ENCODE data around the gene SFMBT2.

DNA sequence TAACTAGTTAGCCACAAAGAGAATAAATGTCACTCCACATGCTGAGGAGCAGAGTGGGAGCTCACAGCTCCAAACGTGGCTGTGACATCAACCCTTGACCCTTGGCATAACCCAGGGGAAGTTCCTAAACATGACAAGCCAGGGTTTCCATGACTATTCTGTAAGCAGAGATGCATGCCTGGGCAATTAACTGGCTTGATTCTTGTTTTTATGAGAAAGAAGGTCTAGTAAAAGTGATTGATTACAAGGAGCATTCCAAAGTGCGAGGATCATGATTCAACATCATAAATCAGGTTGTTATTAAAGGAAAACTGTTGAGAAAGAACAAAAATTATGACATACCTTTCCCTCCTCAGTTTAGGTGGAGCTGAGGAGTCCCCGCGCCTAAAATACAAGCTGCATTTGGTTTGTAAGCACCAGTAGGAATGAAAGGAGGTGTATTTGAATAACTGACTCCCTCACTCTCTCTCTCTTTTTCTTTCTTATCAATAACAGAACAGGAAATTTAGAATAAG is 108.4 kb downstream of the SFMBT2 start:
- TF ChIP-seq HDAC6 (IDR thresholded peaks at IDR 0.05; ENCODE audit: unreplicated experiment), result no peak
- no peak for TF ChIP-seq KAT2A (conservative IDR thresholded peaks at IDR 0.05; ENCODE audit: control insufficient read depth, low read depth, low read length)
- TF ChIP-seq, protein P1, sequence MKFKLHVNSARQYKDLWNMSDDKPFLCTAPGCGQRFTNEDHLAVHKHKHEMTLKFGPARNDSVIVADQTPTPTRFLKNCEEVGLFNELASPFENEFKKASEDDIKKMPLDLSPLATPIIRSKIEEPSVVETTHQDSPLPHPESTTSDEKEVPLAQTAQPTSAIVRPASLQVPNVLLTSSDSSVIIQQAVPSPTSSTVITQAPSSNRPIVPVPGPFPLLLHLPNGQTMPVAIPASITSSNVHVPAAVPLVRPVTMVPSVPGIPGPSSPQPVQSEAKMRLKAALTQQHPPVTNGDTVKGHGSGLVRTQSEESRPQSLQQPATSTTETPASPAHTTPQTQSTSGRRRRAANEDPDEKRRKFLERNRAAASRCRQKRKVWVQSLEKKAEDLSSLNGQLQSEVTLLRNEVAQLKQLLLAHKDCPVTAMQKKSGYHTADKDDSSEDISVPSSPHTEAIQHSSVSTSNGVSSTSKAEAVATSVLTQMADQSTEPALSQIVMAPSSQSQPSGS (IDR thresholded peaks at IDR 0.05; ENCODE audit: low read length), result no peak
- no peak for TF ChIP-seq POLR2AphosphoS5 (IDR thresholded peaks at IDR 0.05; ENCODE audit: low read length)
- TF ChIP-seq EED (IDR thresholded peaks at IDR 0.05; ENCODE audit: low read depth), result no peak
- no peak for TF ChIP-seq SPI1 (IDR thresholded peaks at IDR 0.05; ENCODE audit: borderline replicate concordance, insufficient read depth, low read depth, low read length)
- no peak for TF ChIP-seq JUNB (IDR thresholded peaks at IDR 0.05)
- TF ChIP-seq ZNF384 (IDR thresholded peaks at IDR 0.05; ENCODE audit: borderline replicate concordance, low read depth, low read length), result no peak
- TF ChIP-seq CREB1 (IDR thresholded peaks at IDR 0.05; ENCODE audit: low read depth), result no peak
